Activated naive CD8-positive, alpha-beta T cell (primary cell): ENCODE data around the gene RAB11FIP5.
"Not testable (repeated sequence)": the region's sequence is repeated elsewhere in the genome, so short reads cannot be mapped to it uniquely, and the experiment has no call there.

ENCODE experiments used
- H3K27ac Mint-ChIP-seq: one replicate; pipeline ENCODE4 v1.8.0; 2021; ENCODE audit warnings: mixed read lengths
- H3K27me3 Mint-ChIP-seq: one replicate; pipeline ENCODE4 v1.8.0; 2021; ENCODE audit warnings: mixed read lengths
- H3K36me3 Mint-ChIP-seq: one replicate; pipeline ENCODE4 v1.8.0; 2021; ENCODE audit warnings: mixed read lengths
- H3K4me1 Mint-ChIP-seq: one replicate; pipeline ENCODE4 v1.8.0; 2021; ENCODE audit warnings: low read depth, mixed read lengths
- H3K4me3 Mint-ChIP-seq: one replicate; pipeline ENCODE4 v1.8.0; 2021; ENCODE audit warnings: mild to moderate bottlenecking, mixed read lengths
- H3K9me3 Mint-ChIP-seq: one replicate; pipeline ENCODE4 v1.8.0; 2021; ENCODE audit warnings: low read depth, mixed read lengths

RAB11FIP5 gene

DNA sequence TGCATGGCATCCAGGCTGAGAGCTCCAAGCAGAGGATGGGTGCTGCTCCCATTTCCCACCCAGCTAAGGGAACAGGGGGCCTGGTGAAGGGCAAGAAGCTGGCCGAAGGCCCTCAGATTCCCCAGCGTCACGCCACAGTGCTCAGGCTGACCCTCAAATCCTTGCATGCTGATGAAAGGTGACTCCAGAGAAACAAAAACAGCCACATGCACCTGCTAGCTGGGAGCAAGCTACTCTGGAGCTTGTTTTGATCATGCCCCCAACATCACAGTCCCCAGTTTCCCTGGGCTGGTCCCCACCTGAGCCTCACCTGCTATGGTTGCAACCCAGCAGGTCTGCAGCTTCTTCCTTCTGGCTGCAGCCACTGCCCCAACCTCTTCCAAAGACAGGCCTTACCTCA is 13.3 kb downstream of the RAB11FIP5 start:
- no peaks in the 10 kb centered on the region for H3K9me3 Mint-ChIP-seq
- H3K4me1 Mint-ChIP-seq = peaks cover 2% of the 10 kb centered on the region
- H3K36me3 Mint-ChIP-seq = no peaks in the 10 kb centered on the region
- H3K4me3 Mint-ChIP-seq = no peak overlapping the region
- H3K27ac Mint-ChIP-seq = no peak overlapping the region
- no peaks in the 10 kb centered on the region for H3K27me3 Mint-ChIP-seq

DNA sequence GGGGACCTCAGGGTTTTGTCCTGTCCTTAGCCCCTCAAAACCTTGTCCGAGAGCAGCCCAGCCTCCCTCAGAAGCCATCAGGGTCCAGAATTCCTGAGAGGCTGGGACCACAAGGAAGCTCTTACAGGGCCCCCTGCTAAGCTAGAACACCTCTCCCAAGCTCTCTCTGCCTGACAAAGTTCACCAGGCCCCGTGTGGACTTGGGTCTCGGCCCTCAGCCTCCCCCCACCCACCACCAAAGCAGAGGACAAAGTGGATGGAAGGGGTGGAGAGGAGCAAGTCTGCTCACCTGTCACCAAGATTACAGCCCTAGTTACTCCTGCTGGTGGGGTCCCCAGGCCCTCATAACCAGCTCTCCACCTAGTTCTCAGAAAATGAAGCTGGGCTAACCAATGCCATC is 16.8 kb downstream of the RAB11FIP5 start:
- no peaks in the 10 kb centered on the region for H3K9me3 Mint-ChIP-seq
- H3K27ac Mint-ChIP-seq = no peak overlapping the region
- no peaks in the 10 kb centered on the region for H3K36me3 Mint-ChIP-seq

DNA sequence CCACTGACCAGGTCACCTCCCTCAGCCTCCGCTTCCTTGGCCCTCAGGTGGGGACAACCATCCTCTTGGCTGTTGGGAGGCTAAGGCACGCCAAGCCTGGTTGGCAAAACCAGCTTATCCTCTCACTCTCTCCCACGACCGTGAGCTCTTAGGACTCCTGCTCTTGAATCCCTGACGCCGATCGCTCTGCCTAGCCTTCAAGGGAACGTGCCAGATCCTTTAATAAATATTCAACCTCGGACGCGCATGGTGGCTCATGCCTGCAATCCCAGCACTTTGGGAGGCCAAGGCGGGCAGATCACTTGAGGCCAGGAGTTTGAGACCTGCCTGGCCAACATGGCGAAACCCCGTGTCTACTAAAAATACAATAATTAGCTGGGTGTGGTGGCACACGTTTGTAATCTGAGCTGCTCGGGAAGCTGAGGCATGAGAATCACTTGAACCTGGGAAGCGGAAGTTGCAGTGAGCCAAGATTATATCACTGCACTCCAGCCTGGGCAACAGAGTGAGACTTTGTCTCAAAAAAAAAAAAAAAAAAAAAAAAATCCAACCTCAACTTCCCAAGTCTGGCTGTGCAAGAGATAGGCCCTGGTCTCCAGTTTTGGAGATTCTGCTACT is 19.0 kb downstream of the RAB11FIP5 start:
- H3K4me1 Mint-ChIP-seq, H3K9me3 Mint-ChIP-seq, H3K27ac Mint-ChIP-seq, H3K36me3 Mint-ChIP-seq, H3K4me3 Mint-ChIP-seq, H3K27me3 Mint-ChIP-seq: not testable (repeated sequence)

More for the DNA sequence above, 16.8 kb downstream of the RAB11FIP5 start:
- Mint-ChIP-seq H3K4me3 (no peak overlapping the region), H3K4me1 (no peaks in the 10 kb centered on the region), H3K27me3 (no peaks in the 10 kb centered on the region)

DNA sequence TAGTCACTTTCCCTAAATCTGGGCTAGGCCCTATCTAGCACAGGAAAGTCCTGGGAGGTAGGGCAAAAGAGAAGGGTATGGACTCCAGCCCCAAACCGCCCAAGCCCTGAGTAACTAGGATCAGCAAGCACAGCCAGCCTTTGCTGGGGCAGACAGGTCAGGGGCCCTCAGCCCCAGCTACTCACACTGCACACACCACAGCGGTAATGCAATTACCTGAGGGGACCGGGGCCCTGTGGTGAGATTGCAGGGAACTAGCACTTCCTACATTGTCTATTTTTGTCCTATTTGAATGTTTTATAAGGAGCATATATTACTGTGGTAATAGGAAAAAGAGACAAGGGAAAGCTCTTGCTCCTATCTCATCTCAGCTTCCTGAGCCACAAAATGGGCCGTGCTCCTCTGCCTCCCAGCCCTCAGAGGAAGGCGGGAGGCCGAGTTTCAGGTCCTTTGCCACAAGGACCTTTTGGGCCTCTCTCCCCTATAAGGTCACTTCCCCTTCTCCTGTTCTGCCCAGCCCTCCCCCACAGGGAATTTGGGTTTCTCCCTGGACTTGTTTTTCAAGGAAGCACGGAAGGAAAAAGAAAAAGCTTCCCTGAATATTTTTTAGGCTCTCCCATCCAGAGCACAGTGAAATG is 20.5 kb downstream of the RAB11FIP5 start:
- Mint-ChIP-seq H3K9me3 (no peaks in the 10 kb centered on the region), H3K36me3 (no peaks in the 10 kb centered on the region), H3K27ac (no peak overlapping the region), H3K4me3 (no peak overlapping the region), H3K4me1 (no peaks in the 10 kb centered on the region), H3K27me3 (no peaks in the 10 kb centered on the region)

DNA sequence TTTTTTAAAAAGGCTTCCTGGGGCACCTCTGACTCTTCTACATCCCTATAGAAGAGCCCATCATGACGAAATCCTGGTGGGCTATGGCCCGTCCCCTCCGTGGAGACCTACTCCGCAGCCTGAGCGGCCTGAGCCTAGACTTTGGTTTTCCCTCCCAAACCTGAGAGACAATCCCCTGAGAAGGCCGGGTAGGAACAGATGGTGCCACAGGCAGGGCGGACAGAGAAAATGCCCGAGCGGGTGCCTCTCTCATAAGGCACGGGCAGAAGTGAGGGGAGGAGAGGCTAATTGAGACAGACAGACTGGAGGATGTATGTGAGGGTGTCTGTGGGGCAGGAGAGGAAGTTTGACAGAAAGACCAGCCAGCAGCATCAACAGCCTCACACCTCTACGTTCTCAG is 21.1 kb downstream of the RAB11FIP5 start:
- Mint-ChIP-seq H3K27me3 (no peaks in the 10 kb centered on the region), H3K9me3 (no peaks in the 10 kb centered on the region), H3K27ac (no peak overlapping the region), H3K36me3 (no peaks in the 10 kb centered on the region), H3K4me3 (no peak overlapping the region), H3K4me1 (no peaks in the 10 kb centered on the region)

DNA sequence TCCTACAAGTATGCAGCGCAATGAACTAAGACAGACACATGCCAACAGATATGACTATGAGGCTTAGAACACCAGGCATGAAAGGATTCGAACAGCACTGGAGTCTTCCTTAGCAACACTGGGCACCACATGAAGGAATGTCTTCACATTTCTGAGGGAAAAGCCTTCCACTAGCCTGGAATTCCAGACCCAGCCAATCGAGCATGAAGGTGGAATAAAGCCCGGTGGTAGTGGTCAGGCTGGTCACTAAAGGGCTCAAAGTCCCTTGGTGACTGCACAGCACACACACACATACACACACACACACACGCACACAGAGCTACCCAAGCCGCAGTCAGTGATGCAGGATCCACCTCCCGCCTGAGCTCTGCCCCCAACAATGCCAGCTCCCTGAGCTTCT is 21.6 kb downstream of the RAB11FIP5 start:
- Mint-ChIP-seq H3K4me3 (no peak overlapping the region), H3K36me3 (no peaks in the 10 kb centered on the region), H3K4me1 (no peaks in the 10 kb centered on the region), H3K27ac (no peak overlapping the region), H3K27me3 (no peaks in the 10 kb centered on the region), H3K9me3 (no peaks in the 10 kb centered on the region)

DNA sequence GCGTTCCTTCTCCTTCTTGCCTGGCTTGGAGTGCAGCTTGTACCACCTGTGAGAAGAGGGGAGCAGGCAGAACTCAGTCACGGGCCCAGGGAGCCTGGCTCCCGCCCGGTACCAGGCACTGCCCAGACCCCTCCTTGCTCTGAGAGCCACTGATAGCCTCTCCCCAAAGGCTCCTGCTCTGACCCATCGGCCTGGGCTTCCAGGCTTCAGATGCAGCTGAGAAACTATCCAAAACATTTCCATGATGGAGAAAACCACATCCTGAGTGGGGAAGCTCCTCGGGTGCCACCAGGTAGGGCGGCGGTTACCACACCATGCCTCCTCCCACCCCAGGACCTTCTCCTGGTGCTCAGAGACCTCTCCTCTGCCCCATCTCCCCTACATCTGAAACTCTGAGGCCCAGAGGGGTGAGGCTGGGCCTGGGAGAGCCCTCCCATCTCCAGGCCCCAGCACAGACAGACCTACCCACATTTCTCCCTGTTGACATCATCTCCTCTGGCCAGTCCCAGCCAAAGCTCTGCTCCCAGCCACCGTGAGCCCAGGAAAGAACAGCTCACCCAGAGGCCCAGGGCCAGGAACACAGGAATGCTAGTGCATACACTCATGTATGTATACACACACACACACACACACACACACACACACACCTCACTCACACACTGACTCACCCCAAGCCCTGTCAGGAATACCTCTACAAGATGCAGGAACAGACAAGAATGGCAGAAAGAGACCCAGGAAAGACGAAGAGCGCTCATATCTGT is 23.3 kb downstream of the RAB11FIP5 start:
- no peak overlapping the region for H3K27ac Mint-ChIP-seq

DNA sequence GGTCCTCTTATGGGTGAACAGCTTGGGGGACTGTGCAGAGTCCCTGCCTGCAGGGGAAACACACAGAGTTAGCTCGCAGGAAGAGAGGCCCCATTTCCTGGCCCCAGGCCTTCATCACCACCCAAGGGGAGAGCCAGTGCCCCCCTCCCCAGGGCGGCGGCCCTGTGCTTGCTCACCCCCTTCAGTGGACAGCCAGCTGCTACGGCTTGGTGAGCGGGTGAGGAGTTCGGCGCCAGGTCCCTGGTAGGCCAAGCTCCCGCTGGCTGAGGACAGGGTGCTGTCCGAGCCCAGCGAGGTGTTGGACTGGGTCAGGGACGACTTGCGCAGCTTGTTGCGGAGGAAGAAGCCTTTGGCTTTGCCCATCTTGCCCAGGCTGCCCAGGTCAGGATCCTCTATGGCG is 24.0 kb downstream of the RAB11FIP5 start:
- Mint-ChIP-seq H3K9me3 (no peaks in the 10 kb centered on the region), H3K27ac (no peak overlapping the region), H3K36me3 (no peaks in the 10 kb centered on the region), H3K27me3 (no peaks in the 10 kb centered on the region), H3K4me1 (no peaks in the 10 kb centered on the region), H3K4me3 (no peak overlapping the region)

More for the DNA sequence above, 23.3 kb downstream of the RAB11FIP5 start:
- no peaks in the 10 kb centered on the region for H3K9me3 Mint-ChIP-seq
- no peaks in the 10 kb centered on the region for H3K27me3 Mint-ChIP-seq
- H3K4me1 Mint-ChIP-seq = no peaks in the 10 kb centered on the region
- H3K36me3 Mint-ChIP-seq = no peaks in the 10 kb centered on the region
- no peak overlapping the region for H3K4me3 Mint-ChIP-seq

DNA sequence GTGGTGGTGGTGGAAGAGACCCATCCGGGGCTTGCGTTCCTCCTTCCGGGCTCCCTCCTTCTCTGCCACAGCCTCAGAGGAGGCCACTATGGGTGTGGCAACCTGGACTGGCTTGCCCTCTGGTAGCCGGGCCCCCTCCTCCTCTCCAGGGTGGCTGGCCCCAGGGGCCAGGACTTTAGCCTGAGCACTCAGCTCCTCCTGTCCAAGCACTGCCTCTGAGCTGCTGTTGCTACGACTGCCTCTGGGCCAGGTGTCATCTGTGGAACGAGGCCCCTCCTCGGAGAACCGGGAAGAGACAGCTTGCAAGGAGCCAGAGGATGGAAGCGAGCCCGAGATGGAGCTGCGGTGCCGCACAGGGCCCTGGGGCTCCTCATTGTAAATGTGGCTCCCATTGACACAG is 24.5 kb downstream of the RAB11FIP5 start:
- Mint-ChIP-seq H3K9me3 (no peaks in the 10 kb centered on the region), H3K27me3 (no peaks in the 10 kb centered on the region), H3K36me3 (no peaks in the 10 kb centered on the region), H3K27ac (no peak overlapping the region), H3K4me1 (no peaks in the 10 kb centered on the region), H3K4me3 (no peak overlapping the region)

DNA sequence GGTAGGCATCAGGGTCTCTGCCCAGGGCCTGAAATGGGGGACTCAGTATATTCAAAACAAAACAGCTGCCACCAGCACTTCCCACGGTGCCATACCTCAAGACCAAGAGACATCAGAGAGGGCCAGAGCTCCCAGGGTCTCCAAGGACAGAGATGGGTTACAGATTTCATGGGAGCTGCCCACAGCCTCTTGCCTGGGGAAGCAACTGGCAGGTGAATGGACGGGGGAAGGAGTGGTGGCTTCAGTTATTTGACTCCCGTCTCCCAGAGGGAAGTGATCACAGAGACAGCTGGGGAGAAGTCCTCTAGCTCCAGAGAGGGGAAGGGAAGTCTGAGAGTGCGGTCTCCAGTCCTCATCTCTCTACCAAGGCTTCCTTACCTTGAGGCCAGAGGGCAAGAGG is 25.4 kb downstream of the RAB11FIP5 start:
- Mint-ChIP-seq H3K36me3 (no peaks in the 10 kb centered on the region), H3K9me3 (no peaks in the 10 kb centered on the region), H3K4me1 (no peaks in the 10 kb centered on the region), H3K27me3 (no peaks in the 10 kb centered on the region), H3K27ac (no peak overlapping the region), H3K4me3 (no peak overlapping the region)

DNA sequence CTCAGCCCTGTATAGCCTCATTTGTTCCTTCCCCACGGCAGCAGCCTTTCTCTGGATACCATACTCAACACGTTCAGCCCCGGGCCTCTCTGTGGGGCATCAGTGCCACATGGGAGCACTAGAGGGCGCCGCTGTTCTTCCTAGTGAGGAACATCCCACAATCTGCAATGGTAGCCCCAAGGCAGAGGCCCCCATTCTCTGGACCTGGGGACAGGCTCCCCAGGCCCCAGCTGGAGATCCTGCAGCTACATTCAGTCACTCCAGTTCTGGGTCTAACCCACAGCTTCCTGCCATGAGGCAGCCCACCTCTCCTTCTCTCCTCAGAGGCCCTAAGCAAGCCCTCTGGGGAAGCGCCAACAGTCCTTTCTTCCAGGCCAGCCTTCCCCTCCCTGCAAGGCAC is 27.1 kb downstream of the RAB11FIP5 start:
- no peak overlapping the region for H3K27ac Mint-ChIP-seq
- no peaks in the 10 kb centered on the region for H3K27me3 Mint-ChIP-seq
- H3K9me3 Mint-ChIP-seq = no peaks in the 10 kb centered on the region
- no peaks in the 10 kb centered on the region for H3K36me3 Mint-ChIP-seq
- H3K4me1 Mint-ChIP-seq = no peaks in the 10 kb centered on the region
- no peak overlapping the region for H3K4me3 Mint-ChIP-seq

DNA sequence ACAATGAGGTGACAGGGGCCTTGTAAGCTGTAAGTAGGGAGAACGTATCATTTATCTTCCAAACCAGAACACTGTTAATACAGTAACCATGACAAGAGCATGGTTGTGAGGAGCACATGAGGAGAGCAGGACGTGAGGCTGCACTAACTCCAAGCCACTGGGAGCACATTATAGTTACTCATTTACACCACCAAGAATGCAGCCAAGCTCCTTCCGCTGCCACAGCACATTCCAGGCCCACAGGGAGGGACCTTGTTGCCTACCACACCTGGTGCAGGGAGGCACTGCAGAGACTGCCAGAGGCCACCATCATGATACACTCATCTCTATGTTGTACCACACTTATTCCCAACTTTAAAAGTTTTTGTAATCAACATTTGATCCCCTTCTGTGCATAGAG is 27.8 kb downstream of the RAB11FIP5 start:
- Mint-ChIP-seq H3K4me3 (no peak overlapping the region), H3K9me3 (no peaks in the 10 kb centered on the region), H3K36me3 (no peaks in the 10 kb centered on the region), H3K27me3 (no peaks in the 10 kb centered on the region), H3K27ac (no peak overlapping the region), H3K4me1 (no peaks in the 10 kb centered on the region)

DNA sequence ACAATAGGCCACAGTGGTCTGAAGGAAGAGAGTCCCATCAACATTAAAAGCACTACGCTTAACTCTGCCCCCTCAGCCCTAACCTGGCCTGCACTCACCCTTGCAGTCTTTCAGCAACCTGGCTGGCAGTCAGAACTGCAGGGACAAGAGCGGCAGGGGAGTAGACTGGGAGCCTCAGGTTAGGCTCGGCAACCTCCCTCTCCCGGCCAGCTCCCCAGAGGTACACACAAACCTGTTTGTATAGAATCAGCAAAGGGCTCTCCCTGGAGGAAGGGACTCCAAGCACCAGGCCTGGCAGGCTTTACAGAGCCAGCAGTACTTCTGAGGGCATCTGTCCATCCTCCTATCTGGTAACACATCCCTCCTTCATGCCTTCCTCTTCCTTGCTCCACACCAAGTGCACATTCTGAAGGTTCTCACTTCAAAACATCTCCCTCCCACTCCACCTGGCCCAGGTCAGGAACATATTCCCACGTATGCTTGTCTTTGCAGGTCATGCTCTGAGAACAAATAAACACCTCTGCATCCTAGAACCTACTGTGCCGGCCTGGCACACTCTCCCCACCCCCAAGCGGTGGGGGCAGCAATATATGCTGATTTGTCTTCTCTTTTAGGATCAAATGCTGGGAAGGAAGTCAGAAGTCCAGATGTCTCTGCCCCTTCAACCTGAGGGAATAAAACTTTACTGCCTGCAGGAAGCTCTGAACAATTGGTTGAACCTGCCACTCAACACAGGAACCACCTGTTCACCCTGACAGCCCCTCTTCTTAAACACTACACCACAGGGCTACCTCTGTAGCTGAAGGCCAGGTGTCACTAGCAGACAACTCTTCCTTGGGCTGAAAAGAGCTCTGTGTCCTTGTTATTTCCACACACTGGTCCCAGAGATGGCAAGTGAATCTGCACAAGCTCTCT is 28.6 kb downstream of the RAB11FIP5 start:
- H3K27ac Mint-ChIP-seq = no peak overlapping the region

DNA sequence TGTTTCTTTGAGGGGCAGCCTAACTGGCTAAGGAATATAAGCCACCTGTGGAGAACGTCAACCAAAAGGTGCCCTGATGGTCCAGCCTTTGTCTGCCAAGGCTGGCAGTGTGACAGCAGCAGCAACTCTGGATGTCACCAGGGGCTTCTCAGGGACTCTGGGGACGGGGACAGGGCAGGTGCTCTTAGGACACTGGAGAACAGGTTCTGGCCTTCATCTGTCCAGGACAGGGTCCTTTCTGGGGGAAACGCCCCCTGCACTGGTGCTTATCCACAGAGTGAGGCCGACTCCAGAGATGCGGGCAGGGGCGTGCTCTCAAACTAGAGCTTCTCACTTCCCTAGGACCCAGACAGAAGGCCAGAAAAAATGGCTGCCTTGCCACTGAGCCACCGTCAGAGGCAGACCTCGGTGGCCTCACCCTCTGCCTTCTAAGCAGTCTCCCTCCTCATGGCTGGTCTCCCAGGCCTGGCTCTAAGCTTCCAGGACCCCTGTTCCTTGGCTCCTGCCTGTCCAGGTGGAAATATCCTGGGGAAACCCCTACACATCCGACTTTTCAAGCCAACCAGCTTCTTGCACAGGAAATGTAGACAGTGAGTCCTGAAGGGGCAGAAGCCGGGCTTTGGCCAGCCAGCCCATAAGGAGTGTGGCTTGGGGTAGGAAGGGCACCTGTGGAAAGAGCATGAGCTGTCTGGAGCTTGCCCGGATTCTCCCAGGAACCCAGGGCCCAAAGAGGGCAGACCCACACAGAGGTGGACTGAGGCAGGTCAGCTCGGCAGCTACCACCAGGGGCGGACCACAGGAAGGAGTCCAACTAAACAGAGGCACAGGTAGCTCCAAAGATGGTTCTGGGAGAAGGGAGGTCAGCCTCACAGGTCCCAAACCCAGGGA is 30.0 kb downstream of the RAB11FIP5 start:
- Mint-ChIP-seq H3K4me3 (no peak overlapping the region), H3K36me3 (no peaks in the 10 kb centered on the region), H3K9me3 (no peaks in the 10 kb centered on the region), H3K27ac (no peak overlapping the region), H3K27me3 (no peaks in the 10 kb centered on the region), H3K4me1 (no peaks in the 10 kb centered on the region)

More for the DNA sequence above, 28.6 kb downstream of the RAB11FIP5 start:
- no peaks in the 10 kb centered on the region for H3K4me1 Mint-ChIP-seq
- H3K4me3 Mint-ChIP-seq = no peak overlapping the region
- no peaks in the 10 kb centered on the region for H3K36me3 Mint-ChIP-seq
- H3K27me3 Mint-ChIP-seq = no peaks in the 10 kb centered on the region
- H3K9me3 Mint-ChIP-seq = no peaks in the 10 kb centered on the region
